ENCODE data around the gene SPDYE18. TPM values are rescaled to one million over a fixed set of nuclear protein-coding genes. Genes with fewer than 3 reads are reported as not detected.
"Not testable (repeated sequence)": the region's sequence is repeated elsewhere in the genome, so short reads cannot be mapped to it uniquely, and the experiment has no call there.

SPDYE18 gene
- 0.13 and 0.28 TPM in 2 replicates for total RNA-seq

GRCh38 chr7:77062557-77062956 lies at the start of gene SPDYE18:
SPDYE18 (minus strand) TSS chr7:77062558; CDS start chr7:77060512, 2,046 bp downstream.
- not testable (repeated sequence) for DNase-seq (ENCODE audit: low read depth, low spot score)

GRCh38 chr7:77108362-77108761 lies 46.0 kb upstream of the SPDYE18 start:
- DNase-seq (ENCODE audit: low read depth, low spot score), result not testable (repeated sequence)

DNA sequence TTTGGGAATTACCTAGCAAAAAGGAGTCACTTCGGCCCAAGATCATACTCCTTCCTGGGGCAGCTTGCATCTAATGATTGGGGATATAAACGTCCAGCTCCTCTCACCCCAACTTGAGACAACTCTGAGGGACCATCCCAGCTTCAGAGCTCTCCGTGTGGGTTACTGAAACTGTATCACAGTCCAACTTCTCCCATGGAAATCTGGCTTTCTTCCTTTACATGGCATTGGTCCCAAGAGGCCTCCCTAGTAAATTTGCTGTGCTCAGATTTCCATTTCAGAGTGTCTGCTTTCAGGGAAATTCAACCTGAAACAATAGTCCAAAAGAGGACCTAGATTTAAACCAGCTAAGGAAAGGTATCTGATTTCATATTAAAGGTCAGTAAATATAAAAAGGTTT lies 45.3 kb upstream of the SPDYE18 start:
- not testable (repeated sequence) for DNase-seq (ENCODE audit: low read depth, low spot score)

DNA sequence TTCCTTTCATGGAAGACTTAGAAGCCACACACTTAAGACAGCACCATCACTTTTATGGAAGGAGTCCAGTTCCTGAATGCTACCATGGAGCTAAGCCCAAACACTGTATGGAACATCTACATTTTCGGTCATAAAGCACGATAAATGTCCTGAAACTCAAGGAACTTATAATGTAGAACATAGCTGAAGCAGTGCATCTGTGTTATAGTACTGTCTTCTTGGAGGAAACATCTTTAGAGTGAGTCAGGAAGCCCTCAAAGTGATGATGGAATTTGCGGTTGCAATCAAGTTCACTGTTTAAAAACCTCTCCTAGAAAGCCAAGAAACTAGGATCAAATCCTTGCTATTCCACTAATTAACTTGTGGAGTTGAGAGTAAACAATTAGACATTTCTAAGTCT lies 43.5 kb upstream of the SPDYE18 start:
- not testable (repeated sequence) for DNase-seq (ENCODE audit: low read depth, low spot score)

GRCh38 chr7:77102671-77103070 lies 40.3 kb upstream of the SPDYE18 start:
- not testable (repeated sequence) for DNase-seq (ENCODE audit: low read depth, low spot score)

DNA sequence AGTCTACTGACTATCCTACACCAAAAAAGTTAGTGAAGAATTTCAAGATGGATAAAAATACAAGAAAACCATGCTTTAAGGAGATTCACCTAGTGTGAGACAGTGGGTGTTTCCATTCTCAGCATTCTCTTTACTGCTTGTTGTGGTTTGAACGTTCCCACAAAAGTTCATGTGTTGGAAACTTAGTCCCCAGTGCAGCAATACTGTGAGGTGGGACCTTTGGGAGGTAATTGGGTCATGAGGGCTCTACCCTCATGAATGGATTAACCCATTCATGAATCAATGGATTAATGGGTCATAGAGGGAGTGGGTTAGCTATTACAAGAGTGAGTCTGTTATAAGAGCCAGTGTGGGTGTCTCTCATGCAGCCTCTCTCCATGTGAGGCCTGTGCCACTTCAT lies 38.8 kb upstream of the SPDYE18 start:
- not testable (repeated sequence) for DNase-seq (ENCODE audit: low read depth, low spot score)

- not testable (repeated sequence) for DNase-seq (ENCODE audit: low read depth, low spot score)
These were observed 38.1 kb upstream of the SPDYE18 start for GRCh38 chr7:77100501-77100900.

GRCh38 chr7:77092301-77092700 lies 29.9 kb upstream of the SPDYE18 start:
- DNase-seq (ENCODE audit: low read depth, low spot score), result not testable (repeated sequence)

DNA sequence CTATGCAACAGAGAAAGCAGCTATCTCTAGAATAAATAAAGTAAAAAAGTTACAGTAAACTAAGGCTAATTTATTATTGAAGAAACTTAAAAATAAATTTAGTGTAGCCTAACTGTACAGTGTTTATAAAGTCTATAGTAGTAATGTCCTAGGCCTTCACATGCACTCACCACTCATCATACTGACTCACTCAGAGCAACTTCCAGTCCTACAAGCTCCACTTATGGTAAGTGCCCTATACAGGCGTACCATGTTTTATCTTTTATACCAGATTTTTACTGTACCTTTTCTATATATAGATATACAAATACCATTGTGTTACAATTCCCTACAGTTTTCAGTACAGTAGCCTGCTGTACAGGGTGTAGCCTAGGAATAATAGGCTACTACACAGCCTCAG lies 19.8 kb upstream of the SPDYE18 start:
- not testable (repeated sequence) for DNase-seq (ENCODE audit: low read depth, low spot score)

- not testable (repeated sequence) for DNase-seq (ENCODE audit: low read depth, low spot score)
These were observed 17.9 kb upstream of the SPDYE18 start for GRCh38 chr7:77080236-77080635.

DNA sequence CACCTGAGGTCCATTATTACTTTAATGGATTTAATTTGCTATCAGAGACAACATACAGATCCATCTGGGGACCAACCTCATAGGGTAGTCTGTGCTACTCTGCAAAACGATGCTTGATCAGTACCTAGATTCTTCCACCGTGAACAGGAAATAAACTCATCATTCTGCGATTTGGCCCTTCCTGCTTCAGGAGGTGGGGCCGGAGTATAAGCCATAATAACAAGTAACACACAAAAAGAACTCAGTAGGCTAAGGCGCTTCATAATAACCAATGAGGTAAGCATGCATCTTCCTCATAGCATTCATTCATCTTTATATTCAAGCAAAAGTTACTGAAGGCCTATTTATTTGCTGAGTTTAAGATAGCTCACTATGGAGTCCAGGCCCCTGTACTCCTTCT lies 17.3 kb upstream of the SPDYE18 start:
- DNase-seq (ENCODE audit: low read depth, low spot score), result not testable (repeated sequence)

DNA sequence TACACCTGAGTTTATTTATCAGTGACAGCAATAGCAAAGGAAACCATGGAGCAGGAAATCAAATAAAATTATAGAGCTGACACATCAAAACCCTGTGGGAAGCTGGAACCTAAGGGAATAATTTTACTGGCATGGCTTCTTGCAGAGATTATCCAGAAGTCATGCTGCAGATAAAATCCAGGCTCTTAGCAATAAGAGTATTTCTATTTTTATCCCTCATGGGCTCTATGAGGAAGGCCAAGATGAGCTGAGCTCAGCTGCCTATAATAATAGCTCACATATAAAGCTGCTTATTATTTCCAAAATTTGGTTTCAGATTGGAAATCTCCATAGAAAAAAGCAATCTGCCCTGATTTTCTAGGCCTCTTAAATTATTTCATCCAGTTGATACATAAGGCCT lies 16.8 kb upstream of the SPDYE18 start:
- not testable (repeated sequence) for DNase-seq (ENCODE audit: low read depth, low spot score)

GRCh38 chr7:77077060-77077459 lies 14.7 kb upstream of the SPDYE18 start:
- DNase-seq (ENCODE audit: low read depth, low spot score), result not testable (repeated sequence)

DNA sequence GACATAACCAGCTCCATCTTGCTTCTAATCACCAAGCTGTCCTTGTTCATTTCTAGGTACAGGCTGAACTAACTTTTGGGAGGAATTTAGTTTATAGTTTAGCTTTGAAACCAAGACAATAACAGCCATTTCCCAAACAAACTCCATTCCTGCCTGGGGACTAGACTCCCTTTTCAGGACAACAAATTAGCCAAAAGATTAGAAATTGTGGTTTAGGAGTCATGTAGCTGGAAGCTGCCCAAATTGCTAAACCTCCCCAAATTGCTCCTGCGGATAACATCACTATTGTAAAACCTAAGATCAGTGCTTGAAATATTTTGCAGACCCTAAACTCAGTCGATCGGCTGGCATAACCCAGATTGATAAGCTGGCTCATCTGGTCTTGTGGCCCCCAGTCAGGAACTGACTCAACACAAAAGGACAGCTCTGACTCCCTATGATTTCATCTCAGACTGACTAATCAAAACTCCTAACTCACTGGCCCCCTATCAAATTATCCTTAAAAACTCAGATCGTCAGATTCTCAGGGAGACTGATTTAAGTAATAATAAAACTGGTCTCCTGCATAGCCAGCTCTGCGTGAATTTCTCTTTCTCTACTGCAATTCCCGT lies 12.5 kb upstream of the SPDYE18 start:
- not testable (repeated sequence) for DNase-seq (ENCODE audit: low read depth, low spot score)

DNA sequence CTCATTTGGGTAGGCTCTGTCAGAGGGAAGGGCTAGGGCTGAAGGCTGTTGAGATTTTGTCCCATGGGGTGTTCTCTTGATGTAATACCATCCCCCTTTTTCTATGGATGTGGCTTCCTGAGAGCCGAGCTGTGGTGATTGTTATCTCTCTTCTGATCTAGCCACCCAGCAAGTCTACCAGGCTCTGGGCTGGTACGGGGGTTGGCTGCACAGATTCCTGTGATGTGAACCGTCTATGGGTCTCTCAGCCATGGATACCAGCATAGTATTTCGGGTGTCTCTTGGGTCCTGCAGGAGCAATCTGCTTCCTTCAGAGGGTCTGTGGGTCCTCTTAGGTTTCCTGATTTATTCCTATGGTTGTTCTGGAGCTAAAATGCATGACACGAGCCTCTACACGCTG lies 8.8 kb upstream of the SPDYE18 start:
- not testable (repeated sequence) for DNase-seq (ENCODE audit: low read depth, low spot score)

GRCh38 chr7:77065869-77066268 lies 3.5 kb upstream of the SPDYE18 start:
- not testable (repeated sequence) for DNase-seq (ENCODE audit: low read depth, low spot score)

DNA sequence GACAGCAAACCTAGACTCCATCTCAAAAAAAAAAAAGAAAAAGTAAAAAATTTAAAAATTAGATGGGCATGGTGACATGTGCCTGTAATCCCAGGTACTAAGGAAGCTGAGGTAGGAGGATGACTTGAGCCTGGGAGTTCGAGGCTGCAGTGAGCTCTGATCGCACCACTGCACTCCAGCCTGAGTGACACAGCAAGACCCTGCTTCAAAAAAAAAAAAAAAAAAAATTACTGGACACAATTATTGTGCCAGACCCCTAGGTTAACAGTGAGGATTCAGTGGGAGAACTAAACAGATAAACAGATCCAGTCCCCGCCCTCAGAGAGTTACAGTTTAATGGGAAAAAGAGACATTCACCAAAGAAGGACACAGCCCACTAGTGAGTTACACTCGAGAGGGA lies 1.4 kb upstream of the SPDYE18 start:
- not testable (repeated sequence) for DNase-seq (ENCODE audit: low read depth, low spot score)

- DNase-seq (ENCODE audit: low read depth, low spot score), result not testable (repeated sequence)
These were observed 30.1 kb downstream of the SPDYE18 start, which contains the start of gene SPDYE17 for GRCh38 chr7:77032261-77032660. SPDYE17 (minus strand) TSS chr7:77032361; CDS start chr7:77030570, 1,791 bp downstream.

DNA sequence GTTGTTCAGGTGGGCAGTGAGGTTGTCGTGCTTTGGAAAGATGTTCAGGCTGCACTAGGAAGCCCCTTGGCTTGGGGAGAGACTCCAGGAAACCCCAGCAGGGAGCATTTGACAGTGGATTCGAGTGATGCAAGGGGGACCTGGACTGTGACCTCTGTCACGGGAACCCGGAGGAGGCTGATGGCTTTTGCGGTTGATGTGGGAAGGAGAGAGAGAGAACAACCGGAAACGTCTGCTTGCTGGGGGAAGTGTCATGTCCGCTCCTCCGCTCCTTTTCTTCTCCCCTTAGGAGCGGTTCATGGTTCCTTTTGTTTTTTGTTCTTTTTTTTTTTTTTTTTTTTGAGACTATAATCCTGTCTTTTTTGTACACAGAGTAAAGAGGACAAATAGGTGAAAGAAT lies 36.0 kb downstream of the SPDYE18 start:
- DNase-seq (ENCODE audit: low read depth, low spot score), result not testable (repeated sequence)

DNA sequence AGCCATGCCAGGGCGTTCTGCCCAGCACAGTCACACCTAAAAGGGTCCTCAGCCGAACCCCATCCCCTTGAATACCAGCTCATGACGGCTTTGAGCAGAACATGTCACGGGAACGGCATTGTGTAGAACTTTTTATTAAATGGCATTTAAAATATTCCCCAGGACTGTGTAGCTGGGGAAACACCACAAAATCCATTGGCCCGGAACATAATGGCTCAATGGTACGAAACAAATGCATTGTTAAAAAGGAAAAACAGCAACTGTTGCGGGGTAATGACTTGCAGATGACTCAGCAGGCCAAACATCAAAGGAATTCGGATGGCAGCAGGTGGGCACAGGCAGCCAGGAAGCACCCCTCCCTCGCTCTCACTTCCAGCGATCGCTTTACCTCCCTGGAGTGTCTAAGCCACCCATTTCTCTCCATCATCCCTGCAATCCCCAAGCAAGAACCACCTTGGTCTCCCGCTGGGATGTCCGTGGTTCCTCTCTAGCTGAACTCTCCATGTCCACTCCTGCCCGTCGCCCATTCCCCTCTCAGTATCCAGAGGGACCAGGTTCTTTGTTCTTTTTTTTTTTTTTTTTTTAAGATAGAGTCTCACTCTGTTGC lies 52.2 kb downstream of the SPDYE18 start:
- not testable (repeated sequence) for DNase-seq (ENCODE audit: low read depth, low spot score)

DNA sequence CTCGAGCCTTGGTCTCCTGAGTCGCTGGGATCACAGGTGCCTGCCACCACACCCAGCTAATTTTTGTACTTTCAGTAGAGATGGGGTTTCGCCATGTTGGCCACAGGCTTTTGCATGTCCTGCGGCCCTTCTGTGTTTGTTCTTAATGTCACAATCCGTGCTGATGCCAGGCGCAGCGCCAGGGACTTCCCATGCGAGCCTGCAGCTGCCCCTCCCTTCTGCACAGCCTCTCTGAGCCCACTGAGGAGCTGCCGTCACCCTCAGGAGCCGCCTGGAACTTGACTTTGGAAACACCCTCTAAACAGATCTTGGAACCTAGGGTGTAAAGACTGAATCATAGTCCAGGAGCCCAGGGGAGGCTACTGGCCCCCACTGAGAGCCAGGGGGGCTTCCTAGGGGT lies 54.4 kb downstream of the SPDYE18 start:
- DNase-seq (ENCODE audit: low read depth, low spot score), result not testable (repeated sequence)

- not testable (repeated sequence) for DNase-seq (ENCODE audit: low read depth, low spot score)
These were observed 55.9 kb downstream of the SPDYE18 start for GRCh38 chr7:77006127-77007110.
